Measurements from ENCODE around the gene MATN1. TPM values are rescaled to one million over a fixed set of nuclear protein-coding genes. Genes with fewer than 3 reads are reported as not detected.

MATN1 gene
- total RNA-seq, 1 donor = not detected

- no peak overlapping the region for H3K4me3 ChIP-seq (ENCODE audit: low read depth, low read length)
- DNase-seq (ENCODE audit: low read depth) = no peak
- TF ChIP-seq CTCF (IDR thresholded peaks at IDR 0.05; ENCODE audit: insufficient read depth, low read depth, low read length) = no peak
Observed at GRCh38 chr1:30720271-30721223, 2.8 kb downstream of the MATN1 start.

DNA sequence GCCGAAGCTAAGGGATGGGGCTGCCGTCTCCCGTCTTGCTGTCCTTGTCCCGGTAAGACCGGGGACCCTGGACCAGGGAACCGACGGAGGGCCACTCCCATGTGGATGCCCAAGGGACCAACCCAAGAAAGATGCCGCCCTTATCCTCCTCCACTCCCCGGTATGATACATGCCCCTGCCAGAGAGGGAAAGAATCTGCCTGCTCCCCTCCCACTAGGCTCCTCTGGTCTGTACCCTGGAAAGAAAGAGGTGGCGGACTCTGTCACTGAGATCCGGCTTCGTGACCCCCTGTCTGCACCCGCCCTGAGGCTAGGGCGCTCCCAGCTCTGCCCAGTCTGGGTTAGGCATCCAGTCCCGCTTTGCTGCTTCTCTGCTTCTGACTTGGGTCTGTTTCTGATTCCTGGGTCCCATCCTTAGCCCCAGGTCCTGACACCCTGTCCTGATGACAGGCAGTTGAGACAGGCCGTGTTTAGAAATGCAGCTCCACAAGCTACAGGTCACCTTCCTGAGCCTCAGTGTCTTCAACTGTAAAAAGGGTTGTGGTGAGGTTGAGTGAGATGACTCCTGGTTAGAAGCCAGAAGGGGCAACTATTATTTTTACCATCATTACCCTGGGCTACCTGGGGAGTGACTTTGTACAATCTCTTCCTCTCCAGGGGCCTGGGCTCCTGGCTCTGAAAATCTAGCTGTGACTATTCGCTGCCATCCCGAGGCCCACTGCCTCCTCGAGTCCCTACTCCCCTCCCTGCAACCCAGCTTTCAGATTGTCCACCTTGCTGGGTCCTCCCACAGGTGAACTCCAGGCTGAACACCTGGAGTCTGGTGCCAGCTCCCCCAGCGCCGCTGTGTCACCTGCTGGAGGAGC, 3.7 kb downstream of the MATN1 start:
- peak overlapping the region; percentile 68 for H3K4me3 ChIP-seq (ENCODE audit: low read depth, low read length)
- no peak for DNase-seq (ENCODE audit: low read depth)
- TF ChIP-seq CTCF (IDR thresholded peaks at IDR 0.05; ENCODE audit: insufficient read depth, low read depth, low read length) = no peak

DNA sequence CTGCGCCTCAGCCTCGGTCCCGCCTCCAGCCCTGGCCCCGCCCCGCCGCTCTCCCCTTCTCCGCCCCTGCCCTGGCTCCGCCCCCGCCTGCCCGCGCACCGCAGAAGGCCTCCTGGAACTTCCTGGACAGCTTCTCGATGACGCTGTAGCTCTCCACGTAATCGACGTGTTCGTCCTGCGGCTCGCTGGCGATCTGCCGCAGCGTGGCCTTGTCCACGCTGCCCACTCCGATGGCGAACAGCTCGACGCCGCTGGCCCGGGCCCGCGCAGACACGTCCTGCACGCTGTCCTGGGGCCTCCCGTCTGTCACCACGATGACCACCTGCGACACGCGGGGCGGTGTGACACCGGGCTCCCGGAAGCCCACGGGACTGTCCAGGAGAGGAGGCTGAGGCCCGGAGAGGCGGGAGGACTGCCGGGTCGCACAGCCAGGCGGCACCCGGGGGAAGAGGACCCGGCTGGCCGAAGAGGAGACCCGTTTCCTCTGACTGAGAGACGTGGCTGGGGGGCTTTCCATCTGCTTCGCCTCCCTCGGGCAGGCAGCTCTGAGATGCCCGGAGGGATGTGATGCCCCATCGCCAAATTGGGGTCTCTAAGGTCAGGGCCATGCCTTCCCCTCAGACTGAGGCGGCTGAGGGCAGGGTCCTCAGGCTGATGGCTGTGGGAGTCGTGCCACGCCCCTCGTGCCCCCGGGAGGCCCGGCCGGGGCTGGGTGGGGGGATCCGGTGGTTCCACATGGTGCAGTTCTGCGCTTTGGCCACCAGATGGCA, 4.6 kb downstream of the MATN1 start:
- peak; percentile 98 for DNase-seq (ENCODE audit: low read depth)
- H3K4me3 ChIP-seq (ENCODE audit: low read depth, low read length) = peak overlapping the region; percentile 68
- TF ChIP-seq CTCF (IDR thresholded peaks at IDR 0.05; ENCODE audit: insufficient read depth, low read depth, low read length) = peak; percentile 83

- peak overlapping the region; percentile 54 for H3K4me3 ChIP-seq (ENCODE audit: low read depth, low read length)
- peak; percentile 97 for DNase-seq (ENCODE audit: low read depth)
- no peak for TF ChIP-seq CTCF (IDR thresholded peaks at IDR 0.05; ENCODE audit: insufficient read depth, low read depth, low read length)
Observed at GRCh38 chr1:30718091-30718635, 5.2 kb downstream of the MATN1 start.

- no peak for DNase-seq (ENCODE audit: low read depth)
Observed at GRCh38 chr1:30716646-30717045, 6.7 kb downstream of the MATN1 start.

More at GRCh38 chr1:30716646-30717045, 6.7 kb downstream of the MATN1 start:
- no peak for TF ChIP-seq CTCF (IDR thresholded peaks at IDR 0.05; ENCODE audit: insufficient read depth, low read depth, low read length)
- no peak overlapping the region for H3K4me3 ChIP-seq (ENCODE audit: low read depth, low read length)

All from fibroblast of villous mesenchyme (primary cell).